Tibial artery (tissue), 4 donors: Measurements from ENCODE around the gene GATA3.

ENCODE experiments used
- DNase-seq, 2 donors: peaks; one replicate each; pipeline ENCODE4 v3.0.0-alpha.2; 2019
- H3K27ac ChIP-seq, 2 donors: fragments of 200-600 bp; sonication (generic) in 1 of 2; 1 replicate in 1 of 2; 2 replicates in 1 of 2; pipeline ENCODE4 v1.5.1; 2018 to 2019; ENCODE audit warnings: mild to moderate bottlenecking in 1 of 2
- H3K27me3 ChIP-seq, 2 donors: fragments of 200-600 bp; sonication (generic) in 1 of 2; one replicate each; pipeline versions ENCODE4 v1.5.1 to v1.6.0; 2016 to 2019
- H3K36me3 ChIP-seq, 3 donors: fragments of 200-600 bp; sonication (generic) in 2 of 3; one replicate each; pipeline ENCODE4 v1.5.1; 2016 to 2019; ENCODE audit warnings: mild to moderate bottlenecking in 2 of 3
- H3K4me1 ChIP-seq, 4 donors: fragments of 200-600 bp; sonication (generic) in 2 of 4; 1 replicate in 3 of 4; 2 replicates in 1 of 4; pipeline ENCODE4 v1.5.1; 2016 to 2019
- H3K4me3 ChIP-seq, 2 donors: fragments of 200-600 bp; sonication (generic) in 1 of 2; 1 replicate in 1 of 2; 2 replicates in 1 of 2; pipeline ENCODE4 v1.5.1; 2018 to 2019; ENCODE audit warnings: mild to moderate bottlenecking in 2 of 2
- H3K9me3 ChIP-seq, 3 donors: fragments of 200-600 bp; sonication (generic) in 1 of 3; one replicate each; pipeline ENCODE4 v1.5.1; 2016 to 2019
- CTCF ChIP-seq, 2 experiments: fragments of 200-600 bp in 1 of 2; fragments of 450-650 bp in 1 of 2; IDR thresholded peaks; one replicate each; pipeline ENCODE4 v1.5.1; 2017 to 2019; ENCODE audit warnings: antibody characterized with exemption in 2 of 2, mild to moderate bottlenecking in 1 of 2, moderate library complexity in 1 of 2
- intact Hi-C: fragments of 100-400 bp; cut with DNase I; formaldehyde crosslinking; loops from one replicate; pipeline ENCODE4 v1.15.0; 2023; ENCODE audit warnings: low total_unique reads

Gene GATA3

GRCh38 chr10:8116926-8117493, 62.5 kb downstream of the GATA3 start:
- Histone ChIP-seq H3K4me1 (no peaks in the 10 kb centered on the region), H3K36me3 (no peaks in the 10 kb centered on the region), H3K9me3 (no peaks in the 10 kb centered on the region), H3K27ac (no peak overlapping the region), H3K27me3 (peaks cover 0 to 3% of the 10 kb centered on the region in 2 donors), H3K4me3 (no peak overlapping the region)
- DNase-seq: no peak
- intact Hi-C loops: no loop called here
- TF ChIP-seq CTCF (IDR thresholded peaks at IDR 0.05): no peak

- Histone ChIP-seq H3K9me3 (no peaks in the 10 kb centered on the region), H3K27ac (no peak overlapping the region), H3K36me3 (no peaks in the 10 kb centered on the region), H3K27me3 (peaks cover 0 to 3% of the 10 kb centered on the region in 2 donors), H3K4me1 (no peaks in the 10 kb centered on the region), H3K4me3 (no peak overlapping the region)
- DNase-seq: no peak
- no peak for TF ChIP-seq CTCF (IDR thresholded peaks at IDR 0.05)
- intact Hi-C loops: no loop called here
Observed at GRCh38 chr10:8121201-8121890, 66.9 kb downstream of the GATA3 start.

- Histone ChIP-seq H3K9me3 (no peaks in the 10 kb centered on the region), H3K36me3 (no peaks in the 10 kb centered on the region)
- TF ChIP-seq CTCF (IDR thresholded peaks at IDR 0.05): no peak
Observed at GRCh38 chr10:8122611-8123369, 68.3 kb downstream of the GATA3 start.

DNA sequence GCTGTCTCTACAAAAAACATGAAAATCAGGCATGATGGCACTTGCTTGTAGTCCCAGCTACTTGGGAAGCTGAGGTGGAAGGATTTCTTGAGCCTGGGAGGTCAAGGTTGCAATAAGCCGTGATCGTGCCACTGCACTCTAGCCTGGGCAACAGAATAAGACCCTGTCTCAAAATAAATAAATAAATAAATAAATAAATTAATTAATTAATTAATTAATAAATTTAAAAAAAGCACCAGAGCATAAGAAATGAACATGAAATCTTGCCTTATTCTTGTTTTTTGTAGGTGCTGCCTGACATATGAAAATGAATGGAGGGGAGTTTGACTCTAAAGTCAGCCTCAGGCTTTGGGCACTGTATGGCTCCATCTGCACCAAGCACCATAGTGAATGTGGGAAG, 69.9 kb downstream of the GATA3 start:
- Histone ChIP-seq H3K9me3 (no peaks in the 10 kb centered on the region), H3K27ac (no peak overlapping the region), H3K27me3 (no peaks in the 10 kb centered on the region), H3K4me3 (no peak overlapping the region), H3K4me1 (no peaks in the 10 kb centered on the region), H3K36me3 (no peaks in the 10 kb centered on the region)
- TF ChIP-seq CTCF (IDR thresholded peaks at IDR 0.05): no peak
- no peak for DNase-seq
- intact Hi-C loops: no loop called here

More at GRCh38 chr10:8122611-8123369, 68.3 kb downstream of the GATA3 start:
- Histone ChIP-seq H3K27ac (no peak overlapping the region), H3K4me3 (no peak overlapping the region), H3K27me3 (no peaks in the 10 kb centered on the region), H3K4me1 (no peaks in the 10 kb centered on the region)
- intact Hi-C loops: no loop called here
- DNase-seq: no peak
